GM03348 (cell line): ENCODE results near the gene PID1.
A peak's percentile ranks its signal among the peaks of the same experiment; 100 is the strongest.
"Not testable (repeated sequence)": the region's sequence is repeated elsewhere in the genome, so short reads cannot be mapped to it uniquely, and the experiment has no call there.

Experiments
- DNase-seq: peaks from one replicate; pipeline ENCODE4 v3.0.0; 2012; ENCODE audit warnings: low spot score

PID1 gene

DNA sequence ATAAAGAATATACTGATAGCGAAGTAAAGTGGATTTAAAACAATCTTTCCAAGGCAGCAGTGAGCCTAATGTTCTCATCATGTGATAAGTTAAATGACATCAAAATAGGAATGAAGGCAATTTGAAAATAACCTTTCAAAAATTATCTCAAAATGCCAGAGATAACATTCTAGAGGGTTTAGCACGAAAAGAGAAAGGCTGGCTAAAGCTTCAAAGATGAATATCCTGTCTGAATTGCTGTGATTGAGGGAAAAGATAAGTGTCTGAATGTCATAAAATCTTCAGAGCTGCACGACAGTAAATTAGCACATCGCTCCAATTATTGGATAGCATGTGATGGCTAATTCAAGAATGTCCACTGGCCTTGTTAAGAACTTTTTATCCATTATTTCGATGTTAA is 159.3 kb downstream of the PID1 start:
- no peak for DNase-seq

DNA sequence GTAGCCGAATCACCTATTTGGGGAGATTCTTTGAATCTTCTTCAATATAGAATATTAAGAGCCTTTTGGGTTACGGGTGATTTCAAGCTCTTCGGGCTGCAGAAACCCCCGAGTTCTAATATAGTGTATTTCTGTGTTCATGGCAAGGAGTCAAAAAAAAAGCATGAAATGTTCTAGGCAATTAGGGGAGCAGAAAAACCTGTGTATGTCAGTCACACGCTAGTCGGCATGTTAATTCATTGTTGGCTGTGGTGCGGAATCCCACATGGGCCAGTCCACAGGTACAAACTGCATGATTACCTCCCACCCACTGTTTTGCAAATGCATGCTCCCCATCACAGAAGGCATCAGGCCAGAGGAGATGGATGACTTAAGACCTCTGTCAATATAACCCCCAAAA is 161.9 kb downstream of the PID1 start:
- no peak for DNase-seq

DNA sequence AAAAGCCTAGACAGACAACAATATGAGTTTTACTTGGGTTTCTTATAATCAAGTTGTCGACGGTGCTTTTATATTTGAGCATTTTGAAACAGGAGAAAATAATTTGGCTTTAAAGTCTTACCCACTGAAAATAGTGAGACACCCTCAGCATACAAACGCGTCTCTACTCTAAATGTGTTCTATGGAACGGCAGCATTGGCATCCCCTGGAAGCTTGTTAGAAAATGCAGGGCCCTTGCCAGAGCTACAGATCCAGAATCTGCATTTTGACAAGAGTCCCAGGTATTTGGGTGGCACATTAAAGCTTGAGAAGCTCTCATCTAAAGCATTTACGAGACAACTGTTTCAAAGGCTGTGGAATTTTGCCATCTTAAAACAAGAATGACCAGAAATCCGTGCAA is 163.5 kb downstream of the PID1 start:
- DNase-seq = no peak

DNA sequence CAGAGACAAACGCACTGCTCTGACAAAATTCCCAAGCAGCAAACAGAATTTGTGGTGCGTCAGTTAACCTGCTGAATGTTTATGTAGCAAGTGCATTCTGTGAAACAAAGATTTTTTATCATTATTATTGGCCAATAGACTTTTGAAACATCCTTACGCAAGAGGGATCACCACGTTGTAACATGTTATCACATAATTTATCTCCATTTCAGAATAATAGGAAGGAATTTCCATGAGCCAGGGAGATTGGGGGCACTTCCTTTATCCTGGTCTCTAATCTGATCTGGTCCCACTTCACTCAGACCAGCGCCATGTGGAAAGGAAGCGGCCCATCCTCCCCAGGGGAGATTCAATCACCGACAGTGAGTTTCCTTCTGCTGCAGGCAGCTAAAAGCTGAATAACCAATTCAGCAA is 166.1 kb downstream of the PID1 start:
- DNase-seq = no peak

- DNase-seq = no peak
These were observed 167.1 kb downstream of the PID1 start for GRCh38 chr2:229104025-229104424.

- DNase-seq = no peak
These were observed 169.8 kb downstream of the PID1 start for GRCh38 chr2:229101314-229101713.

- DNase-seq = no peak
These were observed 171.9 kb downstream of the PID1 start for GRCh38 chr2:229099231-229099630.

GRCh38 chr2:229098801-229099200 is 172.3 kb downstream of the PID1 start:
- DNase-seq = no peak

GRCh38 chr2:229096409-229097066 is 174.5 kb downstream of the PID1 start:
- no peak for DNase-seq

- no peak for DNase-seq
These were observed 175.6 kb downstream of the PID1 start for GRCh38 chr2:229095472-229095871.

- no peak for DNase-seq
These were observed 180.9 kb downstream of the PID1 start for GRCh38 chr2:229090225-229090624.

GRCh38 chr2:229089776-229090175 is 181.3 kb downstream of the PID1 start:
- DNase-seq = no peak

- no peak for DNase-seq
These were observed 182.0 kb downstream of the PID1 start for GRCh38 chr2:229088966-229089700.

DNA sequence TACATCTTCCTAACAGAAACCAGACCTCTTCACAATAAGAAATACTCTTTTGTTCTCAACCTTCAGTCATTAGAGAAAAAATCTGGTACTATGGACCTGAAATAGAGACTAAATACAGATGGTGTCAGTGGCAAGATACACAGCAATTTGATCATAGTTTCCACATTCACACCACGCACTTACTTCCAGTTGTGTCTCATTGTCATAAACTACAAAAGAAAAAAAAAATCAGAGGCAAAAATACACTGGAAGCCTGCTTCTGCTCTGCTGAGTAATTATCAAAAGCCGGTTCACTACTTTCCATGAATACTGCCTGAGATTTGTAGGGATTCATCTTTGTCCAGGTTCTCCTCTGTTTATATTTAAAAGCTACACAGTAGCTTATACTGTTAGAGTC is 182.6 kb downstream of the PID1 start:
- no peak for DNase-seq

- no peak for DNase-seq
These were observed 183.1 kb downstream of the PID1 start for GRCh38 chr2:229087843-229088516.

DNA sequence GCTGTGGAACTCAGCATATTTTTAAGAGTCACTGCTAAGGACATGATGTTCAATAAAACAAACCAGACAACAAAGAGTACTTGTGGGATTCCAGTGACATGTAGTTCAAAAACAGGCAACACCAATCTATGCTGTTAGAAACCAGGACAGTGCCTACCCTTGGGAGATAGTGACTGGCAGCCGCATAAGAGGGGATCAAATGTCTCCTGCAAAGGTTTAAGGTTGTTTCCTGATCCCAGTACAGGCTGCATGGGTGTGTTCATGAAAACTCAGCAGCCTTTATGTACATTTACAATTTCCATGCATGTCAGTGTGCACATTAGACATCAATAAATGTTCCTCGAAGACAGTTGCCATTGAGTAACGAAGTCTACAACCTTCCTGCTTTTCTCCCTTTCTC is 183.8 kb downstream of the PID1 start:
- no peak for DNase-seq

GRCh38 chr2:229085439-229085838 is 185.6 kb downstream of the PID1 start:
- DNase-seq = no peak

DNA sequence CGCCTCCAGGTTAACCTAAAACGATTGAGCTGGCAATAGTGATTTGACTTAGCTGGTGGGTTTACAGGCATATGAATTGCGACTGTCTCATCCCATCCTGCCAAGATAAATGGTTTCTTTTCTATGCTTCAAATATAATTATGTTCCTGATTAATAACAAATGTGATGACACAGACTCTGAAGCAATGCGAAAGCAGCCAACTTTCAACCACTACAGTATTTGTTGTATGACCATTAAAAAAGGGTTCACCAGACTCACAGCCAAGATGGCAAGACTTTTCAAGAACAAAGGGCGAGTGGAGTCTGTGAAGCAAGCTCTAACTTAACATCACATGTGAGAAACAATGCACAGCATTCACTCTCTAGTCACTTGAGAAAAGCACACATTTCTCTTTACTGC is 186.6 kb downstream of the PID1 start:
- peak; percentile 24 for DNase-seq

DNA sequence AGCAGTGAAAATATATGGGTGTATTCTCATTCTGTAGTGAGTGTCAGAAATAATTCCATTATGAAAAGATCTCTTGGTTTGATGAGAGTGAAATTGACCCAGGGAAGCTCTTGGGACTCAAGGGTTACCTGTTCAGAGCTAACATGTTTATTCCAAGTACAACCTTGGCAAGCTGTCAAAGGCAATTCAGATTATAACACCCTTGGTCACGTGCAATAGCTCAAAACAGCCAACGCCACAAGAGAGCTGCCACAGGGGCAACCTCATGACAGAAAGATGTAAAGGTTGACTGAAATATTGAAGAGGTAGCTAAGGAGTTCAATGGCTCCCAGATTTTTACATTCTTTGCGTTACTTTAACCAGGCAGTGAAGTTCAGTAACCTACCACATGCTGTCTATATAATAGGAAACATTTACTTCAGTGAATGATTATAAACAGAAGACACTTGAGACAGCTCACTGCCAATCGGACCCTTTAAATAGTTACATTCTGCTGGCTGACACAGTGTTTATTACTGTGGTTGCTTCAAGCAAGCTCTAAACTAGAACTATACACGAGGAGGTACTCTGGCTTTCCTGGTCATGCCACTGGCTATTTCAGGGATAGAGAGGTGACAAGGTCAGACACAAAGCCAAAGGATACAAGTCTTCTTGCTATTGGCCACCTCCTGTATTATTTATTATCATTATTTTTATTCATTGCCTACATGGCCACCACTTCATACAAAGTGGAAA is 187.3 kb downstream of the PID1 start:
- DNase-seq = no peak

DNA sequence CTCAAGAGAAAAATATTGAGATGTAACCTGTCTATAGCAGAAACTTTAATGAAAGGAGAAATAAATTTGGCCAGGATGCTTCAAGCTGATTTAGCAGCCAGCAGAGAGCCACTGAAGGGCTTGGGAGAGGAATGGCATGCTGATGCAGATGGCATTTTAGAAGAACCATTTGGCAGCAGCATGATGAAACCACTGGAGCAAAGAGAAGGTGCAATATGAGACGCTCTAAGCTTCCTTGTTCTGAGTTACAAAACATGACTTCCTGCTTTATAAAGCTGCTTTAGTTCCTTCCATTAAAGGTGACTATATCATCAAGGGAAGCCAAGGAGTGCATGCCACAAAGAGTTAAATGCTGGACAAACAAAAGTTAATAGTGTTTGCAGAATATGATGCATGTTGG is 189.7 kb downstream of the PID1 start:
- no peak for DNase-seq

- DNase-seq = no peak
These were observed 190.9 kb downstream of the PID1 start for GRCh38 chr2:229080172-229080571.

- DNase-seq = not testable (repeated sequence)
These were observed 194.2 kb downstream of the PID1 start for GRCh38 chr2:229076886-229077285.

DNA sequence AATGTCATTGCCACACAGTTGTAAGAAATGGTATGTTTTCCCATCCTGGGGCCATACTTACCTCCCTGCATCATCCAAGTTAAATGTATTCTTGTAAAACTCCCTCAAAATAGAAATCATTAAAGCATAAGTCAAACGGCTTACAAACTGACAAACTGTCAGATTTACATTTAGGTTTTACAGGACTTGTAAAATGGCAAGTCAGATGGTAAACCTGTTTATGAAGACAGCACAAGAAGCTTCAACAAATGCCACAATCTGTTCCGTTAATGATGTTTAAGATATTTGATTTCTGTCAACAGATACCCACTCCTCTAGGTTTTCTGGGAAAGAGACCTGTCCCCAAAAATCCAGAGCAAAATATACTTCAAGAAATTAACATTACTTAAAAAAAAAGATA is 197.2 kb downstream of the PID1 start:
- no peak for DNase-seq
